Activated CD8-positive, alpha-beta memory T cell treated with anti-CD3 and anti-CD28 coated beads, Interleukin-2, amount 50 U/mL, for 1 hour (primary cell): Measurements from ENCODE around the gene IRS1.

Source experiments
- DNase-seq: peaks from one replicate; pipeline ENCODE4 v3.0.0-alpha.2; 2020; ENCODE audit errors: extremely low read depth

Gene IRS1

DNA sequence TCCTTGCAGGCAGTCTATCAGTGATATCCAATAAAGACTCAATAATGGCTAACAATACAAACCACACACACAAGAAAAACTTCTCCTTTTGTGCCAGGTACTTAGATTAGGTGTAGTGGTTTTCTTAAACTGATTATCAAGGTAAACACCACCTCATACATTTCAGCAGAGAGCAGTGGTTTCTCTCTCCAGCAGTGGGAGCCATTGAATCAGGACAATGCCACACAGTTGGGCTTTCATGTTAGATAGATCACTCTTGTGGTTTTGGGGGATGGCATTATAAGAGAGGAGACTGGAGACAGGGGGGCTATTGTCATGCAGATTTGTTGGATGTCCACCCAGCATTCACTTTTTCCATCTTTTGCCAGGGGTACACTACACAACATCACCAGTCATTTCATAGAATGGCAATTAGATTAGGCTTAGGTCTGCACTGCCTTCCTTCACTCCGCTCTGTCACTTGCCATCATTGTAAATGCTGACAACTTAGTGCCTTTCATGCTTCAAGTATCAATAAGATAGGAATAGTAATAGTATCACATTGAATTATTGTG is 13.6 kb upstream of the IRS1 start:
- no peak for DNase-seq

DNA sequence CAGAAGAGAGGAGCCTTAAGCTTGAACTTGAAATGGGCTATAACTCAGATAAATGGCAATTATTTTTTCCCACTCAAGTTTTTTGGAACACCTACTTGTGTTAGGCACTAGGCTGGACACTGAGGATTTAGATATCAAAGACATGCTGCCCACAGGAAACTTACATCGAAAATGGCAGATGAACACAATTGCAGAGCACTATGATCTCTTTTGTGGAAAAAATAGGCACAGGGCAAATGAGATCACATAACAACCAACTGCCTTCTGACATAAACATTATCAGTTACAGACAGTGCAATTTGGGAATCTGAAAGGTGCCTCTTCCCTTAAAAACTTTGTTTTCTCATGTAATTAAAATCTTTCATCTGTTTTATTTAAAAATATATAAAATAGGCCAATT is 3.8 kb upstream of the IRS1 start:
- no peak for DNase-seq

DNA sequence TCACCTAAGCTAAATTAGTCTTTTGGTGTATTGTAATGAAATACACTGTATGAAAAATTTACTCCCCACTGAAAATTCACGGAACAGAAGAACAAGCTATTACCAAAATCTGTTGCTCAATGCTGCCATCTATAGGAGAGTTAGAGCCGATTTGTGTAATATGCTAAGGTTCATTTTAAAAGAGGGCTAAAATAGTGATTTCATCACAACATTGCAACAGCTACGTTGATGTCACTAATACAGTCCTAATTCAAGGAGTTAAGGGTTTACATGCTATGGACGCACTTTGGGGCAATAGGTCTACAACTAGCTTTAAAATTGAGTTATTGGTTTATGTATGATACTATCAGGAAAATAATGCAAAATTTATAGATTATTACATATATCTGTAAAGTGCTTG is 3.0 kb upstream of the IRS1 start:
- no peak for DNase-seq

DNA sequence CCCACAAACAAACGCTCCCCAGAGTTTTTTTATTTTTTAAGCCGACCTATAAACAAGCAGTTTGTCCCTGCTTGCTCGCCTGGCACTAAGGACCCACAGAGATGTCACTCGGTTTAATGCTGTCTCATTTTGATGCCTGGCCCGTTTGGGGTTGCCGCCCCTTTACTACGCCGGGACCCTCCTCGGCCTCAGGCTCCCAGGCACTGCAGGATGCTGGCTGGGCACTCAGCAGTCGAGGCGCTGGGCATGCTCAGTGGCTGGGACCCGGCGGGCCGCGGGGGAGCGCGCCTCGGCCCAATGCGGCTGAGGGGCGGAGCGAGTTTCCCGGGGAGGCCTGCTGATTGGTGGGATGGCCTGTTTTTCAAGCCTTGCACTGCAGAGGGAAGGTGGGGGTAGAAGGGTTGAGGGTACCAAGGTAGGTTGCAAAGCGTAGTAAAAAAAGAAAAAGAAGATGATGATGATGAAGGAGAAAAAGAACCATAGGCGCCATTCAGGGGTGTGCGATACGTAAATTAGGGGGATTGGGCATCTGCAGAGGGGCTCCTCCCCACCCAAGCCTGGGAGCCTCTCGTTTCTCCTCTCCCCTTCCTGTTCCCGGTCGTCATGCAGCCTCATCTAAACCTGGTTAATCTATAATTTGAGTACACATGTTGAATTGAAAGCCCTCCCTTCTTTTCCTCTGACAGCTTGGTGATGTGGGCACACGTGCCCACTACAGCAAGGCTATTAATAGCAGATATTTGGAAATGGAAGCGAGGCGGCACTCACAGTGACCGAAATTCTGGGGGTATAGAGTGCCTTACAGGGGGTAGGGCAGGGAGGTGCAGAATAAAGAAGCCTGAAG is 1.5 kb upstream of the IRS1 start:
- DNase-seq: no peak

DNA sequence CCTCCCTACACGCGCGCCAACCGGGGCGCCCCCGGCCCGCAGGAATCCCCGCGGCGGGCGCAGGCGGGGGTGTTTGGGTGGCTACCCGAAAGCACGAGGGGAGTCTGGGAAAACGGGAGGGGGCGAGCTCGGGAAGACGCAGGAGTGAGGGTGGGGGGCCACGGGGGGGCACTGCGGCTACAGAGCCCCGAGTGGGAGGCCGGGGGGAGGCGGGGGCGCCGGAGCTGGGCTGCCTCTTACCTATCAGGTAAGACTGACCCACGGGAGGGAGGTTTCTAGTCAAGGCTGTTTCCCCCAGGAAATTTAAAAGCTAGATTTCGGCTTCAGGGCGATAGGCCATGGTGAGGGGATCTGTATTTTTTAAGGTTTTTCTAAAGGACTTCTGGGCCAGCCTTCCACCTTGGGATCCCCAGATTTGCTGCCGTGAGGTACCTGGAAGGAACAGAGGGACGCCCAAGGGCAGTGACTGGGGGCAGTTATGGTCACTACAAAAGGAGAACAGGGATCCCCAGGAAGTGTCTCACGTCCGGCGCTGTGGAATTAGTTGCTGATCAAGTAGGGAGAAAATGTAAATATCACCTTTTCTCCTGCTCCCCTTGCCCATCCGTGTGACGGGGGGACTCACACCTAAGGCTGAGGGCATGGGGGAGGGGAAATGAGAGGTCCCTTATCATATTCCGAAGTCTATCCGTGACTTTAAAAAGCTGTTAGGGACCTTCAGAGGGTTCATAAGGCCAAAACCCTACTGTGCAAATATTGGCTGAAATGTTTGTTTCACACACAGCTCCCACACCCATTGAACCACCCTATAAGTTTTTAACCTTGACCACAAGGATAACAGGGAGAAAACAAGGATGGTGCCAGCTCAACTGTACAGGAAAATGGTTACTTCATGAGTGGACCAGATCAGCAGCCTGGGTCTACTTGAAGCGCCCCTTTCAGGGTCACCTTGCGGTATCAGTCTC is 638 bp upstream of the IRS1 start:
- no peak for DNase-seq

DNA sequence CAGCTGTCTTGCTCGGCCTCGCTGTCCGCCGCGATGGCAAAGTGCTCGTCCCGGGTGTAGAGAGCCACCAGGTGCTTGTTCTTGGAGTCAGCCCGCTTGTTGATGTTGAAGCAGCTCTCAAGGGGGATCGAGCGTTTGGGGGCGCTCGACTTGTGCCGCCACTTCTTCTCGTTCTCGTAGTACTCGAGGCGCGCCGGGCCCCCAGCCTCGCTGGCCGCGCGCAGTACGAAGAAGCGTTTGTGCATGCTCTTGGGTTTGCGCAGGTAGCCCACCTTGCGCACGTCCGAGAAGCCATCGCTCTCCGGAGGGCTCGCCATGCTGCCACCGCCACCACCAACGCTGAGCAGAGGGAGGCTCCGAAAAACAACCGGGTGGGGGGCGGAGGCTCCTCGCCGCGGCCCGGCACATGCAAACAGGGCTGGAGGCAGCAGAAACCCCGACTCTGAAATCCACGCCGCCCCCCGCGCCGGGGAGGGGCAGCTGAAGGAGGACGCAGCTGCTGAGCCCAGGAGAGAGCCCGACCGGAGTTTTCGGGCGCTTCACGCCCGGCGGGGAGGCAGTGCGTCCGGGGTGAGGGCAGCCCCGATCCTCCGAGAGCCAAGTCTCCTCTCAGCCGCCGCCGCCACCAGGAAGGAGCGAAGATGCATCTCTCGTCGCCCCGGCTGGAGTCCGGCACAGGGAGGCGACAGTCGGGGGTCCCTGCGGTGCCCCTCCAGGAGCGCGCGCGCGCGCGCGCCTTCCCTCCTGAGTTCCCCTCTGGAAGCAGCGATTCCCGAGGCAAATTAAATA is 1.0 kb downstream of the IRS1 start:
- no peak for DNase-seq

DNA sequence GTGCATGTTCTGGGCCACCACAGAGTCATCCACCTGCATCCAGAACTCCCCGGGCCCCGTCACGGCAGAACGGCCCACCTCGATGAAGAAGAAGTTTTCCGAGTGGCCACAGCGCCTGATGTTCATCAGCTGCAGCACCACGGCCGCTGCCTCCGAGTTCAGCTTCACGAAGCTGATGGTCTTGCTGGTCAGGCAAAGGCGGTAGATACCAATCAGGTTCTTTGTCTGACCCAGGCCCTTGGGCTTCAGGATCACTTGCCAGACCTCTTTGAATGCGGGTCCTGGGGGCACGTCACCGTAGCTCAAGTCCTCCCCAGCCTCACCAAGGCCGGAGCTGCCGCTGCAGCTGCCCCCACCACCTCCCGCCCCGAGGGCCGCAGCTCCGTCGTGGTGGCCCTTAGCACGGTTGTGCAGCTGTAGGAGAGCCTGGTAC is 1.6 kb downstream of the IRS1 start:
- DNase-seq: no peak

DNA sequence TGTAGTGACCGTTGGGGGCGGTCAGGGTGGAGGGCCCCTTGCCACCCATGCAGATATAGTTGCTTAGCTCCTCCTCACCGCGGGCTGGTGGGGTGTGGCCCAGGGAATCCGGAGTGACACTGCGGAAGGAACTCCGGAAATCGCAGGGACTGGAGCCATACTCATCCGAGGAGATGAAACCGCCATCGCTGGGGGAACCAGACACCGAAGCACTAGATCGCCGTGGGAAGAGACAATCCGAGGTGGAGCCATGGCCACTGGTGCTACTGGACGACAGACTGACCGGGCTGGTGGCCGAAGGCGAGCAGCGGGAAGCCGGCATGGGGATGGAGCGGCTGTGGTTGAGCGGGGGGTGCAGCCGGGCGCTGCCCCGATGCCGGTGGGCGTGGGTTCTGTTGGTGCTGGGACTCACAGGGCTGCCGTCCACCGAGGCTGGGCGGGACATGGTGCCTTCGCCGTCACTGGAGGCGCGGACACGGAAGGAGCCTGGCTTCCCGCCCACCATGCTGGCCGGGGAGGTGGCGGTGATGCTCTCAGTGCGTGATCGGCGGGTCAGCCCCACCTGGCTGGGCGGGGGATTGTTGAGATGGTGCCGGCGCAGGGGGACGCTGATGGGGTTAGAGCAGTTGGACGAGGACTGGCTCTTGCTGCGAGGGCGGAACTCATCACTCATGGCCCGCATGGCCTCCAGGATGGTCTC is 2.2 kb downstream of the IRS1 start:
- DNase-seq: no peak

DNA sequence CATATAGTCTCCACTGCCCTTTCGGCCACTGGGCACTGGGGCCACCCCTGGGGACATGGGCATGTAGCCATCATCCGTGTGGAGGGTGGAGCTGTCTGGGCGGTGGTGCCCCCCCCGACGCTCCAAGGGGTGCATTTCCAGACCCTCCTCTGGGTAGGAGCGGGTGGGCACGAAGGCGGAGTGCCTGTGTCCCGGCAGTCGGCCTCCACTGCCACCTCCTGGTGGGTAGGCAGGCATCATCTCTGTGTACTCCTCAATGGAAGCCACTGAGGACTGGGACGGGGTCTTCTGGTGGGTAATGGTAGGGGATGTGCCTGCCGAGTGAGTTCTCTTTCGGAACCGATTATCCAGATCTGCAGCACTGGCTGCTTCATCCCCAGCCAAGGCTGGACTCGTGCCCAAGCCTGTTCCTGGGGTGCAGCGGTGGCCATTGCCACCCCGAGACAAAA is 2.8 kb downstream of the IRS1 start:
- no peak for DNase-seq

DNA sequence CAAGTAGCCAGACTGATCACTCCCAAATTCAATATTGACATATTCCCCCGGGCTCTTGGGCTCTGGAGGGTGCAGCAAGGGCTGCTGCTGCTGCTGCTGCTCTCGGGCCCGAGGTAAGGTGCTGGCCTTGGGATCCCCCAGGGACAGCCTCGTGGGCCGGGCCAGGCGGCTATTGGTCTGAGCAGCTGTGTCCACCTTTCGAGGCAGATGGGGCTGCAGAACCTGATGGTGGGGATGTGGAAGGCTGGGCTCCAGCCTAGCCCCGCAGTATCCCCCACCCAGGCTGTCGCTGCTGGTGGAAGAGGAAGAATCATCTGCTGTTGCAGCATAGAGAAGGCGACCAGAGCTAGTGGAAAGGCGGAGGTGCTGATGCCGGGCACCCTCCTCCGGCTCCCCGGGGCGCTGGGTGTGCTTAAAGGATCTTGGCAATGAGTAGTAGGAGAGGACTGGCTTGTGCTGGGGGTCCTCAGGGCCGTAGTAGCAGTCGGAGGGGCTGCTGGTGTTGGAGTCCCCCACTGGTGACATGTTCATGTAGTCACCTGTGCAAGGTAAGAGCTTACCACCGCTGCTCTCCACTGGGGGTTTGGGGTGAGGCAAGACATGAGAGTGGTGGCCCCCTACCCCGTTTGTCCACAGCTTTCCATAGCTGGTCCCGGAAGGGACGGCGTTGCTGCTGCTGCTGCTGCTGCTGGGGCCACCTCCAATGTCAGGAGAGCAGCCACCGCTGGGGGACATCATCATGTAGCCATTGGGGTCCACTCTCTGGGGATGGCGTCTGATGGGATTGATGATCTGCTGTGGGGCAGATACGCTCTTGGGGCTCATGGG is 3.4 kb downstream of the IRS1 start:
- no peak for DNase-seq

DNA sequence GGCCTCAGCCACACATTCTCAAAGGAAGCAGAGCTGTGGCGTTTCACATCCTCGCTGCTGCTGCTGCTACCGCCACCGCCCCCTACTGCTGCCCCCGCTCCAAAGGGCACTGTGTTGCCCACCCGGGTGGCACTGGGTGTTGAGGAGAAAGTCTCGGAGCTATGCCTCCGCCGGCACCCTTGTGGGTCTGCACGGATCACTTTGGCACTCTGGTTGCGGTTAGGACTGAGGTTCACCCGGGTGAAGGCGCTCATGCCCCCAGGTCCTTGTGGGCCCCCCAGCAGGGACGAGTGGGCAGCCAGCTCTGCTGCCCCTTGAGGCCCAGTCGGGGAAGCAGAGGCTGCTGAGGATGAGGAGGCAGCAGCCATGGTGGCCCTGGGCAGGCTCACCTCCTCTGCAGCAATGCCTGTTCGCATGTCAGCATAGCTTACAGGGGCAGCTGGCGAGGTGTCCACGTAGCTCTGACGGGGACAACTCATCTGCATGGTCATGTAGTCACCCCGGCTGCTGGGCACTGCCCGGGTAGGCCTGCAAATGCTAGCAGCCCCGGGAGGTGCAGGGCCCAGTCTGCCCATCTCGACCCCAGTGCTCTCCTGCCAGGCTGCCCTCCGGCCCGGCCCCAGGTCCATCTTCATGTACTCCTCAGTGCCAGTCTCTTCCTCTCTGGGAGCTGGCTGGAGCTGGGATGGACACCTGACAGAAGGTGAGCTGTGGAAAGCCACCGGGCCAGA is 4.2 kb downstream of the IRS1 start:
- DNase-seq: no peak

DNA sequence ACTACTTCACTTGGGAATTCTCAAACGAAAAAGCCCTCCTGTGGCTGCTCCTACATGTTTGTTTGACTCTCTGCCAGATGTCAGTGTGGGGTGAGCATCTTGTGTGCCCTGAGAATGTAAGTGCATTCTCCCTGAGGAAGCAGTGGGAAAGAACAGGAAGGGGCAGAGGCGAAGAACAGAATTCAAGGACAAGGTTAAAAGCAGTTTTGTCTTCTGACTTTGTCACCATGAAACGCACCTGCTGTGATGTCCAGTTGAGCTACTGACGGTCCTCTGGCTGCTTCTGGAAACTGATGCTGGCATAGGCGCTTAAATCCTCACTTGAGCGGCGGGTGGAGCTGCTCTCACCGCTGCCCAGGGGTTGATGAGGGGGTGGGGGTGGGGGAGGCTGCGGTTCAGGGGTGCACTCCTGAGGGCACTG is 4.9 kb downstream of the IRS1 start:
- DNase-seq: no peak

DNA sequence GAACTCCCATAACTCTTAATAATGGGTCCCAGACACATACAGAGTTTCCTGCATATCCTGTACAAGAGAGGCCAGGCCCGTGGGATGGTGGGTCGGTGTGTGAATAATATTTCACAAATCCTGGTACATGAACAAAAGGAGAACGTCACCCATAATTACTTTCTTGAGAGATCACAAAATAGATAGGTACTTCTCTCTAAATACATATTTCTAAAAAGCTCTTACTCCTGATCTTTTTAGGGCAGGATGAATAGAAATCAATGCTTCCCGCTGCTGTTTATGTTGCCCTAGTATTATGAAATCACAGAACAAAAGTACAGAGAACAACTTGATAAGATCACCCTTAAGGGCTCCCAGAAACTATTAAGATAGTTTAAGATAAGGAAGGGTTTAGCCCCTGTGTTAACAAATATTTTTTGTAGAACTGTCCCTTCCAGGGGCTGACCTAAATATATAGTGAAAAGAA is 5.4 kb downstream of the IRS1 start:
- DNase-seq: no peak

DNA sequence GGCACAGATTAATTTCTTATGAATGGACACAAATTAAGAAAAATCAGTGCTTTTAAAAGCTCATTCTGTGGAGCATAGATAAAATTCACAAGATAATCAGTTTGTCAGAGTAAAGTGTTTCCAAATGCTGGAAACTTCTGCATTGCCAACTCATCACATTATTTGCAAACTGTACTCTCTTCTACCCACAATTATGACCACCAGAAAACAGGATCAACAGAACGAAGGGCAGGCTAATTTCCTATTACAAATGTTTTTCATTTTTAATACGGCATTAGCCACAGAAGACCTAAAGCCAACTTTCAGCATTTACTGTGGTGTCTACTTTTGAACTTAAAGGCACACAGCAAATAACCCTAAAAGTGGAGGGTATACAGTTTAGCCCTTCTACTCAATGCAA is 6.0 kb downstream of the IRS1 start:
- DNase-seq: no peak

DNA sequence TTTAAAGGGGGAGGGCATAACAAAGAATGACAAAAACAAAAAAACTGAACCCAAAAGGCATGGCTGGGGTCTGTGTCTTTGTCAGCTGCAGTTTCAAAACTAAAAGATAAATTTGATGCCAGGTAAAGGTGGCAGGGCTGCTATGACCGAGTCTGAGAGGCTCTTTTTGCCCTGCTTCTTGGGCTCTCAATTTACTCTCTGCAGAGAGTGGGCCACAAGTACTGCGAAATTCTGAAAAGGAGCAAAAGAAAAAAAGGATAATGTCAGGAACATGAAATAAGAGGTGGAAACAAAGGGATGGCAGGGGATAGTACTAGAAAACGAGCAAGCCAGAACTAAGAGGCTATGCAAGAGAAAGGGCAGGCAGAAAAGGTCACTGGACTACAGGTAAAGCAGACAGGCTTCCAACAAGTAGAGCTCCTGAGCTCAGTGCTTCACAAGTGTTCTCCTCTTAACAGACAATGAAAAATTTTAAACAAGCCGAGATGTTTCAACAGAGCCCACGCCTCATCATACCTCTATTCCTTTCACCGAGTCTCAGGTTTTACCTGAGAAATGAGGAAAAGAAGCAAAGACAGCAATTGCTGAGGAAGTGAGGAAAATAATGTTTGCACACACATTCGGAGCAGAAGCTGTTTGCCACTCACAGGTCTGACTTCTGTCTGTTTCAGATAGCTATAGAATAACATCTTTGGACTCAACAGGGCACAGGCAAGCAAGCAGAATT is 7.3 kb downstream of the IRS1 start:
- no peak for DNase-seq

DNA sequence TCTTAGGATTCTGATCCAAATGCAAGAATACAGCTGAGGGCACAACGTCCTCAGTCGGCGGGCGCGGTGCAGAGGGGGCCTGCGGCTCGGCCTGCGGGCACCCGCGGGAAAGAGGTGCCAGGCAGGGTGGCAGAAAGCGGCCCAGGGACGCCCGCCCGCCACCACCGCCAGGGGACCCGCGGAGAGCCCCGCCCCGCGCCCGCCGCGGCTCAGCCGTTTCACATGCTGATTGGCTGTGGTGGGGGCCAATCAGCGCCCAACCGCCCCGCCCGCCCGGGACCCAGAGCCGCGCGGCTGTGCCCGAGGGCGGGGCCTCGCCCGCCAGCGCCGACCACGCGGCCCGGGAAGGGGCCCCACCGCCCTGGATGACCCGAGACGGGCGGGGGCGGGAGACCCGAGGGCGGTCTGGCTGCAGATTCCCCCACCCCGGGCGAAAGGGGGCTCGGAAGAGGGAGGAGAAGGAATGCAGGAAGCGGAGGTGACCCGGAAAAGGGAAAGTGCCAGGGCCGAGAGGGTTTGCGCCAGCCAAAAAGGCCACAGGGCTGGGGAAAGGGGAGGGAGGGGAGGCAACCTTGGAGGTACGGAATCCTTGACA is 8.0 kb downstream of the IRS1 start:
- DNase-seq: no peak

DNA sequence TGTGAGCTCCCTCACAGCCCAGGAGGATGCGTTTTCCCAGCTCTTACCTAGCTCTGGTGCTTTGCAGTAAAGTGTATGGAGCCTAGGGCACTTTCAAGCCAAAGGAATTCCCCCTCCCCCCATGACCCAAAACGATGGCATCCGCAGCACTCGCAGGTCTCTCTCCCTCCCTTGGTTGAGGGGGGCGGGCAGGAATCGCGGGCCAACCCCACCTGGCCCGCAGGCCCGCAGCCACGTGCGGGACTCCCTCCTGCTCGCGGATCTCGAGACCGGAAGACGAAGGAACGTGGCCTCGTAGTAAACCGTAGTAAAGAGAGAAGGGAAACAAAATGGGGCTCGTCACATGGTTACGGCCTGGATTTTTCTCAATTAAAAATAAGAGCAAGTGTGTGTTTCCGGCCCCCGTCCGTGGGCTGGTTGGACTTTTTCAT is 8.5 kb downstream of the IRS1 start:
- no peak for DNase-seq

DNA sequence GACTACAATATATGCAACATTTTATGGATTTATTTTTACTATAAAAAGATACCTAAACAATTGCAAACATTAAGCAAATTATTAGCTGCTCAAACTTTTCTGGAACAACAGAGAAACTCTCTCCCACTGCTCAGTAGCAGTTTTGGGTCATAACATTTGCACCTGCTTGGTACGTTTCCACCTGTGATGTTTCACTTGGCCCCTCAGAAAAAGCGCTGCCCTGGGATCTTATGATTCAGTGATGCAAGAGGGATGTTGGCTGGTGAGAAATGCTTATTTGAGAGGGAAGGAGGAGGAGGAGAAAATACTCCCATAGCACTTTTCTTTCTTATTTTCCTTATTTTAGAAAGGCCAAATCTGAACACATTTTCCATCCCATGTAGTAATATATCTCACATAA is 9.2 kb downstream of the IRS1 start:
- DNase-seq: no peak
